ENCODE data around the gene CLTC. TPM values are rescaled to one million over a fixed set of nuclear protein-coding genes. Genes with fewer than 3 reads are reported as not detected.

CLTC gene
- total RNA-seq, 1 experiment from 2014 or later = 254 TPM

DNA sequence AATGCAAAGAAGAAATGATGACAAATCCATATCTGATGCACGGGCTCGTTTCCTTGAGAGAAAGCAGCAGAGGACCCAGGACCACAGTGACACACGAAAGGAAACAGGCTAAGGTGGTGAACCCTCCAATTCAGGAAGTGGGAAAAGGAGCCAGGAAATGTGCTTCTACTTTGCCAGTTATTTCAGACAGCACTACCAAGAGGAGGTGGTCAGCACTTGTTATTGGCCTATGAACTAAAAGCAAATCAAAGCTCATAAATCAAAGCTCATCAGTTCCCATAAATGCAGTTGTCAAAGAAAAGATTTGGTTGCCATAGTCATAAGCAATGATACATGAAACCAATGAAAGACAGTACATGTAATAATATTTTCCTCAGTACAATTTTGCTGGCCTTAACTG is 12.6 kb upstream of the CLTC start:
- no peak overlapping the region for H2BK20ac ChIP-seq (ENCODE audit: low read depth, low read length, poor library complexity, severe bottlenecking)
- no peak overlapping the region for H3K27ac ChIP-seq (ENCODE audit: insufficient read length, low read depth, low read length)
- H3K14ac ChIP-seq (ENCODE audit: insufficient read depth, low read length) = no peak overlapping the region
- H2BK120ac ChIP-seq (ENCODE audit: low read depth, low read length, poor library complexity, severe bottlenecking) = no peak overlapping the region
- no peaks in the 10 kb centered on the region for H3K27me3 ChIP-seq (ENCODE audit: insufficient read depth, low read length)
- H4K91ac ChIP-seq (ENCODE audit: insufficient read length, low read depth, low read length) = no peak overlapping the region
- H2BK12ac ChIP-seq (ENCODE audit: insufficient read length, low read depth, low read length) = no peak overlapping the region
- Mint-ChIP-seq H3K9me3 (no peaks in the 10 kb centered on the region), H3K4me3 (no peak overlapping the region), H3K36me3 (ENCODE audit: insufficient read depth in 1 of 3, low read depth in 3 of 3) (peaks cover 9 to 58% (median 54%) of the 10 kb centered on the region in 3 experiments; a peak in 6 of 7 replicates), H3K4me1 (0 out of 4 replicates have a peak, but pooled peaks cover 0 to under 1% of the 10 kb centered on the region in 2 experiments), H3K27ac (no peak overlapping the region), H3K27me3 (ENCODE audit: low read depth) (no peaks in the 10 kb centered on the region)
- H3K79me1 ChIP-seq (ENCODE audit: insufficient read depth, low read depth, low read length, poor library complexity, severe bottlenecking) = no peaks in the 10 kb centered on the region
- H2AFZ ChIP-seq (ENCODE audit: low read length) = no peak overlapping the region
- no peak overlapping the region for H3T11ph ChIP-seq (ENCODE audit: low read length)
- H3K18ac ChIP-seq (ENCODE audit: insufficient read length, low read depth, low read length) = no peak overlapping the region
- no peak overlapping the region for H3K4me2 ChIP-seq (ENCODE audit: insufficient read depth, insufficient read length, low read length)
- H3K9me3 ChIP-seq (ENCODE audit: control insufficient read depth, low read depth, low read length) = no peaks in the 10 kb centered on the region
- H2BK5ac ChIP-seq (ENCODE audit: insufficient read length, low read length) = no peak overlapping the region
- no peak overlapping the region for H3K56ac ChIP-seq (ENCODE audit: insufficient read length, low read depth, low read length)
- H2AK5ac ChIP-seq (ENCODE audit: insufficient read length, low read length) = no peak overlapping the region
- no peak for DNase-seq
- TF ChIP-seq, protein P1, sequence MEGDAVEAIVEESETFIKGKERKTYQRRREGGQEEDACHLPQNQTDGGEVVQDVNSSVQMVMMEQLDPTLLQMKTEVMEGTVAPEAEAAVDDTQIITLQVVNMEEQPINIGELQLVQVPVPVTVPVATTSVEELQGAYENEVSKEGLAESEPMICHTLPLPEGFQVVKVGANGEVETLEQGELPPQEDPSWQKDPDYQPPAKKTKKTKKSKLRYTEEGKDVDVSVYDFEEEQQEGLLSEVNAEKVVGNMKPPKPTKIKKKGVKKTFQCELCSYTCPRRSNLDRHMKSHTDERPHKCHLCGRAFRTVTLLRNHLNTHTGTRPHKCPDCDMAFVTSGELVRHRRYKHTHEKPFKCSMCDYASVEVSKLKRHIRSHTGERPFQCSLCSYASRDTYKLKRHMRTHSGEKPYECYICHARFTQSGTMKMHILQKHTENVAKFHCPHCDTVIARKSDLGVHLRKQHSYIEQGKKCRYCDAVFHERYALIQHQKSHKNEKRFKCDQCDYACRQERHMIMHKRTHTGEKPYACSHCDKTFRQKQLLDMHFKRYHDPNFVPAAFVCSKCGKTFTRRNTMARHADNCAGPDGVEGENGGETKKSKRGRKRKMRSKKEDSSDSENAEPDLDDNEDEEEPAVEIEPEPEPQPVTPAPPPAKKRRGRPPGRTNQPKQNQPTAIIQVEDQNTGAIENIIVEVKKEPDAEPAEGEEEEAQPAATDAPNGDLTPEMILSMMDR (conservative IDR thresholded peaks at IDR 0.05) = no peak
- H3K4me1 ChIP-seq (ENCODE audit: insufficient read depth, low read length) = no peaks in the 10 kb centered on the region
- no peaks in the 10 kb centered on the region for H3K23me2 ChIP-seq (ENCODE audit: insufficient read length, low read depth, low read length, poor library complexity, severe bottlenecking)
- H3K9ac ChIP-seq (ENCODE audit: extremely low read depth, insufficient read length, low read length) = no peak overlapping the region
- no peak overlapping the region for H4K5ac ChIP-seq (ENCODE audit: insufficient read length, low read depth, low read length)
- H4K8ac ChIP-seq (replicated peaks; ENCODE audit: insufficient read length, low read depth, low read length) = no peak overlapping the region
- no peaks in the 10 kb centered on the region for H4K20me1 ChIP-seq (ENCODE audit: control insufficient read depth, insufficient read depth, insufficient read length)
- WGBS (ENCODE audit: extremely low coverage, insufficient read length, low lambda C conversion rate) = no CpG with 5 or more reads among the region's 3 CpGs
- H3K23ac ChIP-seq (ENCODE audit: insufficient read length, low read depth, low read length) = no peak overlapping the region
- no peaks in the 10 kb centered on the region for H3K79me2 ChIP-seq (ENCODE audit: insufficient read depth, low read length)
- no peak overlapping the region for H3K4ac ChIP-seq (ENCODE audit: low read depth, low read length)
- no peak overlapping the region for H2BK15ac ChIP-seq (ENCODE audit: low read depth, low read length)

Data from H9 (cell line).